ENCODE results near the gene PPP1R37. TPM values are rescaled to one million over a fixed set of nuclear protein-coding genes. Genes with fewer than 3 reads are reported as not detected.

Gene PPP1R37
- total RNA-seq, 2 donors from 2014 or later, result 18.1 to 36.3 TPM

GRCh38 chr19:45136507-45137178 is 43.7 kb downstream of the PPP1R37 start:
- Mint-ChIP-seq H3K4me3 (no peak overlapping the region), H3K36me3 (no peaks in the 10 kb centered on the region), H3K27me3 (no peaks in the 10 kb centered on the region), H3K27ac (peak overlapping the region in 1 of 2 donors; percentile 47), H3K4me1 (ENCODE audit: low read depth in 2 of 2) (peaks cover 10 to 22% of the 10 kb centered on the region in 2 donors), H3K9me3 (no peaks in the 10 kb centered on the region)
- ATAC-seq (no peak), DNase-seq (ENCODE audit: low spot score) (no peak)

GRCh38 chr19:45137179-45137761 is 44.3 kb downstream of the PPP1R37 start:
- peak overlapping the region in 1 of 2 donors; percentile 47 for H3K27ac Mint-ChIP-seq
- no peaks in the 10 kb centered on the region for H3K27me3 Mint-ChIP-seq
- no peaks in the 10 kb centered on the region for H3K36me3 Mint-ChIP-seq
- ATAC-seq, result no peak
- H3K9me3 Mint-ChIP-seq, result no peaks in the 10 kb centered on the region
- no peak overlapping the region for H3K4me3 Mint-ChIP-seq
- peaks cover 10 to 22% of the 10 kb centered on the region in 2 donors for H3K4me1 Mint-ChIP-seq (ENCODE audit: low read depth in 2 of 2)
- no peak for DNase-seq (ENCODE audit: low spot score)

DNA sequence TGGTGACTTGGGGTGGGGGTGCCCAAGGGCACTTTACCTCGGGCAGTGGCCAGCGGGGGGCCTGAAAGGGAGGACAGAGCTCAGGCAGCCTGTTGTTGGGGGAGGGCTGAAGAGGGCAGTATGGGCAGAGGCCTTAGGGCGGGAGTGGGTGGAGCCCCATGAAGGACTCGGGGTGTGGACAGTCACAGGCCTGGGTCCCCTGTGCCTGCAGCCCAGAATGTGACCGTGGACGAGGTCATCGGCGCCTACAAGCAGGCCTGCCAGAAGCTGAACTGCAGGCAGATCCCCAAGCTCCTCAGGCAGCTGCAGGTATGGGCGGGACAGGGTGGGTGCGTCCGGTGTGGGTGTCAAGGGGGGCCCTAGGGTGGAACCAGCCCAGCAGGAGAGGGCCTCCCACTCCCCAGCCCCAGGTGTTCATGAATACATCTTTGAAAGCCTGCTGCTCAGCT is 45.3 kb downstream of the PPP1R37 start:
- Mint-ChIP-seq H3K36me3 (no peaks in the 10 kb centered on the region), H3K9me3 (no peaks in the 10 kb centered on the region), H3K4me3 (no peak overlapping the region), H3K4me1 (ENCODE audit: low read depth in 2 of 2) (peaks cover 10 to 26% of the 10 kb centered on the region in 2 donors), H3K27me3 (no peaks in the 10 kb centered on the region), H3K27ac (peak overlapping the region in 1 of 2 donors; percentile 47)
- no peak for DNase-seq (ENCODE audit: low spot score)
- ATAC-seq, result no peak

- Mint-ChIP-seq H3K4me1 (ENCODE audit: low read depth in 2 of 2) (peaks cover 0 to 17% of the 10 kb centered on the region in 2 donors), H3K27me3 (no peaks in the 10 kb centered on the region), H3K9me3 (no peaks in the 10 kb centered on the region), H3K36me3 (no peaks in the 10 kb centered on the region), H3K27ac (no peak overlapping the region), H3K4me3 (no peak overlapping the region)
- ATAC-seq (no peak), DNase-seq (ENCODE audit: low spot score) (no peak)
These were observed 46.5 kb downstream of the PPP1R37 start for GRCh38 chr19:45139286-45140143.

DNA sequence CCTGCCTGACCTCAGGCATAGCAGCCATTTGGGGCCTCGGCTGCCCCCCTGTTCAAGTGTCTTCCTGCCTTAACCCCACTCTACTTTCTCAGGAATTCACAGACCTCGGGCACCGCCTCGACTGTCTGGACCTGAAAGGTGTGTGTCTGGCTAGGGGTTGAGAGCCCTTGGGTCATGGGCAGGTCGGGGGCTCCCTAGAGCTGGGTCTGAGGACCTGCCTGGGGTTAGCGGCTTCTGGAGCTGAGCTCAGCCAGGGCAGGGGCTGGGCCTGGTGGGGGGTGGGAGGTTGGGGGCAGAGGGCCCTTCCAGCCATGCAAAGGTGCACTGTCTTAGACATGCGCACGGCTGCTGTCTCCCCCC is 47.1 kb downstream of the PPP1R37 start:
- H3K4me3 Mint-ChIP-seq, result no peak overlapping the region
- ATAC-seq (no peak), DNase-seq (ENCODE audit: low spot score) (no peak)
- H3K36me3 Mint-ChIP-seq, result no peaks in the 10 kb centered on the region
- H3K27me3 Mint-ChIP-seq, result no peaks in the 10 kb centered on the region
- no peaks in the 10 kb centered on the region for H3K9me3 Mint-ChIP-seq
- no peak overlapping the region for H3K27ac Mint-ChIP-seq
- peaks cover 0 to 14% of the 10 kb centered on the region in 2 donors for H3K4me1 Mint-ChIP-seq (ENCODE audit: low read depth in 2 of 2)

- Mint-ChIP-seq H3K9me3 (no peaks in the 10 kb centered on the region), H3K27me3 (no peaks in the 10 kb centered on the region), H3K4me1 (ENCODE audit: low read depth in 2 of 2) (peaks cover 0 to 14% of the 10 kb centered on the region in 2 donors), H3K4me3 (no peak overlapping the region), H3K36me3 (no peaks in the 10 kb centered on the region), H3K27ac (no peak overlapping the region)
- ATAC-seq (no peak), DNase-seq (ENCODE audit: low spot score) (no peak)
These were observed 47.6 kb downstream of the PPP1R37 start for GRCh38 chr19:45140533-45140932.

DNA sequence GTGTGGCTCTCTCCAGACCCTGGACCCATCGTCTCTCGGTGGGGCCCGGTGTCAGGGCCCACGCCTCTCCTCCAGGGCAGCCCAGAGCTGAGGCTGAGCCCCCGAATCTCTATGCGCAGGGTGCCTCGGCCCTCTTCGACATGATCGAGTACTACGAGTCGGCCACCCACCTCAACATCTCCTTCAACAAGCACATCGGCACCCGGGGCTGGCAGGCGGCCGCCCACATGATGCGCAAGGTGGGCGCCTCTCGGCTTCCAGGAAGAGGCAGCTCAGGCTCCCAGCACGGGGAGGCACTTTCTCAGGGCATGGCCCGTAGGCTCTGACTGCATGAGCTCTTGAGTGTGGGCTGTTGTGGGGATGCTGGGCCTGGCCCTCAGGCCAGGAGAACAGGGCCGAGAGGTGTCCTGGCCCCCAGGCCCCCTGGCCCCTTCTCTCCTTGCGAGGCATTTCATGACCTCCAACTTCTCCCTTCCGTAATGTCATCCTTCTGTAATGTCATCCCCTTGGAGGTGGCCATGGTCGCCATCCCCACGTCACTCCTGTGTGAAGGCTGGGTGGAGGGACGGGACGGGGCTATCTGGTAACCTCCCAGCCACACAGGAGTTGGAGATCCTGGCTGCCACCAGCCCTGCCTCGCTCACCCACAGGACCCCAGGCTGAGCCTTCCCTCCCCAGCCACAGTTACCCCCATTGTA is 48.4 kb downstream of the PPP1R37 start:
- DNase-seq (ENCODE audit: low spot score) (no peak), ATAC-seq (no peak)
- Mint-ChIP-seq H3K9me3 (no peaks in the 10 kb centered on the region), H3K27me3 (no peaks in the 10 kb centered on the region), H3K36me3 (no peaks in the 10 kb centered on the region), H3K4me3 (no peak overlapping the region), H3K27ac (no peak overlapping the region), H3K4me1 (ENCODE audit: low read depth in 2 of 2) (peaks cover 0 to 14% of the 10 kb centered on the region in 2 donors)

- no peak overlapping the region for H3K4me3 Mint-ChIP-seq
- no peaks in the 10 kb centered on the region for H3K27me3 Mint-ChIP-seq
These were observed 49.2 kb downstream of the PPP1R37 start for GRCh38 chr19:45142016-45142725.

GRCh38 chr19:45142726-45143110 is 49.7 kb downstream of the PPP1R37 start:
- ATAC-seq (no peak), DNase-seq (ENCODE audit: low spot score) (no peak)
- Mint-ChIP-seq H3K9me3 (no peaks in the 10 kb centered on the region), H3K27ac (no peak overlapping the region), H3K4me1 (ENCODE audit: low read depth in 2 of 2) (peaks cover 0 to 8% of the 10 kb centered on the region in 2 donors), H3K27me3 (no peaks in the 10 kb centered on the region), H3K4me3 (no peak overlapping the region), H3K36me3 (no peaks in the 10 kb centered on the region)

More at GRCh38 chr19:45142016-45142725, 49.2 kb downstream of the PPP1R37 start:
- Mint-ChIP-seq H3K9me3 (no peaks in the 10 kb centered on the region), H3K36me3 (no peaks in the 10 kb centered on the region), H3K27ac (no peak overlapping the region), H3K4me1 (ENCODE audit: low read depth in 2 of 2) (peaks cover 0 to 12% of the 10 kb centered on the region in 2 donors)
- no peak for ATAC-seq
- no peak for DNase-seq (ENCODE audit: low spot score)

GRCh38 chr19:45144431-45145269 is 51.7 kb downstream of the PPP1R37 start:
- DNase-seq (ENCODE audit: low spot score), result no peak
- H3K4me3 Mint-ChIP-seq, result no peak overlapping the region
- H3K4me1 Mint-ChIP-seq (ENCODE audit: low read depth in 2 of 2), result peaks cover 0 to 4% of the 10 kb centered on the region in 2 donors
- no peaks in the 10 kb centered on the region for H3K27me3 Mint-ChIP-seq
- H3K27ac Mint-ChIP-seq, result no peak overlapping the region
- no peaks in the 10 kb centered on the region for H3K9me3 Mint-ChIP-seq
- no peak for ATAC-seq
- H3K36me3 Mint-ChIP-seq, result no peaks in the 10 kb centered on the region

- Mint-ChIP-seq H3K9me3 (no peaks in the 10 kb centered on the region), H3K4me1 (ENCODE audit: low read depth in 2 of 2) (peaks cover 0 to 4% of the 10 kb centered on the region in 2 donors), H3K27ac (no peak overlapping the region), H3K36me3 (no peaks in the 10 kb centered on the region), H3K4me3 (no peak overlapping the region), H3K27me3 (no peaks in the 10 kb centered on the region)
- no peak for DNase-seq (ENCODE audit: low spot score)
- ATAC-seq, result no peak
These were observed 52.6 kb downstream of the PPP1R37 start for GRCh38 chr19:45145270-45146189.

GRCh38 chr19:45146251-45146650 is 53.3 kb downstream of the PPP1R37 start:
- peaks cover 0 to 4% of the 10 kb centered on the region in 2 donors for H3K4me1 Mint-ChIP-seq (ENCODE audit: low read depth in 2 of 2)
- ATAC-seq, result no peak
- no peaks in the 10 kb centered on the region for H3K36me3 Mint-ChIP-seq
- H3K4me3 Mint-ChIP-seq, result no peak overlapping the region
- DNase-seq (ENCODE audit: low spot score), result no peak
- H3K27ac Mint-ChIP-seq, result no peak overlapping the region
- no peaks in the 10 kb centered on the region for H3K9me3 Mint-ChIP-seq
- H3K27me3 Mint-ChIP-seq, result no peaks in the 10 kb centered on the region
